Iris pigment epithelial cell (primary cell): ENCODE results near the gene NRTN.

Experiments used
- DNase-seq: peaks from one replicate; pipeline ENCODE4 v3.0.0-alpha.2; 2011; ENCODE audit warnings: low read depth

NRTN gene

GRCh38 chr19:5867201-5868136, 62.6 kb downstream of the NRTN start:
- no peak for DNase-seq

- DNase-seq, result no peak
These were observed 66.1 kb downstream of the NRTN start for GRCh38 chr19:5870986-5871394.

DNA sequence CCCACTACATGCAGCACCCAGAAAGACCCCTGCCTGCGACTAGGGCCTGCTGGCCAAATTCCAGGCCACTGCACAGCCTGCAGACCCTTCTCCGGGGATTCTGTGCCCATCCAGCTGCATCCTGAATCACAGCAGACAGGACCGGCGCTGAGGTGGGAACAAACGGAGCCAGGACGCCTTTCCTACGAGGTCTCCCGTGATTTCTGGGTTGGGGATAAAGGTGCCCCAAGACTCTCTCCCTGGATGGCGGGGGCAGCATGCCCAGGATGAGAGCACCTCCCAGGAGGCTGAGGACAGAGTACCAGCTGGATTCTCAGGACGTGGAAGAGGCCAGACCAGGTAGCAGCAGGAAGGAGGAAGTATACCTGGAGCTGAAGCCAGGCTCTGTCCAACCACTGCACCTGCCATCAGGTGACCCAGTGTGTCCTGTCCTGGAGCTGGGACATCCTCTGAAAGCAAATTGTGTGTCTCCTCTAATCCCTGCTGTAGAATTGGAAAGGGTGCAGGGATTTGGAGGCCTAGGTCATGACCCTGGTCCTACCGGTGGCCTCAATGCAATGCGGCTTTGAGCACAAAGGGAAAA, 68.8 kb downstream of the NRTN start:
- DNase-seq, result no peak

DNA sequence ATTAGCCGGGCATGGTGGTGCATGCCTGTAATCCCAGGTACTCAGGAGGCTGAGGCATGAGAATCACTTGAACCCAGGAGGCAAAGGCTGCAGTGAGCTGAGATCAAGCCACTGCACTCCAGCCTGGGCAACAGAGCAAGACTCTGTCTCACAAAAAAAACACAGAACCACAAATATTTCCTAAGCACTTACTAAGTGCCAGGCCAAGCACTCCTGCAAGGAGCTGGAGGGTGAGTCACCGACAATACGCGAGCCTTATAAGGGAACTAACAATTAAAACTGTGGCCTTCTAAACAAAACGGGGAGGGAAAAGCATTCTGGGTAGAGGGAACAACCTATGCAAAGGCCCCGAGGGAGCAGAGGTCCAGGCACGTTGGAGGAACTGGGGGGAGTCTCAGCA, 69.6 kb downstream of the NRTN start:
- peak; percentile 79 for DNase-seq

- DNase-seq, result no peak
These were observed 72.6 kb downstream of the NRTN start for GRCh38 chr19:5877427-5877826.

DNA sequence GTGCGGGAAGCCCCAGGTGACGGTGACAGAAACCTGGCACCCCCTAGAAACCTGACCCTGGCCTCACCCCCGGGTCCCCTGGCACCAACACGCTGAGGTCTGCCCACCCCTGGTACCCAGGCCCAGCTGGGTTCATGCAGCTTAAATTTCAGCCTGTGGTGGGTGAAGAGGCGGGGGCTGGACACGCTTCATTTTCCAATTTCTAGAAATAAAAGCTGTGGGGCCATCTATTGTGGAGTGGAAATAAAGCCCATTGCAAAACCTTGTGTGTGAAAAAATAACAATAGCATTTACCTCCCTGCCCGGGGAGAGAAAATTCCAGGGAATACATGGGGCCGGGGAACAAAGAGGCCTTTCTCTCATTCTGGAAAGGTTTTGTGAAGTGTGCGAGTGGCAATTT, 73.0 kb downstream of the NRTN start:
- no peak for DNase-seq
